Measurements from ENCODE around the gene FAM186B.
"Not testable (repeated sequence)": the region's sequence is repeated elsewhere in the genome, so short reads cannot be mapped to it uniquely, and the experiment has no call there.

Gene FAM186B

GRCh38 chr12:49621651-49622500 lies 16.4 kb upstream of the FAM186B start:
- no peak for TF ChIP-seq POLR2AphosphoS5 (IDR thresholded peaks at IDR 0.05; ENCODE audit: borderline replicate concordance, low read depth, low read length)
- no peak for TF ChIP-seq FOXP2 (optimal IDR thresholded peaks at IDR 0.05; ENCODE audit: control extremely low read depth, extremely low read length, insufficient read depth)
- no peak for TF ChIP-seq EZH2 (IDR thresholded peaks at IDR 0.05)
- DNase-seq (ENCODE audit: low read depth, low spot score): no peak
- H3K27ac ChIP-seq: peak overlapping the region; percentile 84
- no peaks in the 10 kb centered on the region for H3K36me3 ChIP-seq (ENCODE audit: insufficient read depth, low read length)
- H3K4me3 ChIP-seq: peak overlapping the region; percentile 78
- peak overlapping the region; percentile 83 for H3K9ac ChIP-seq (ENCODE audit: insufficient read length)
- H3K9me3 ChIP-seq (ENCODE audit: low read depth, low read length): no peaks in the 10 kb centered on the region

- H3K27ac ChIP-seq: peak overlapping the region; percentile 65
- no peaks in the 10 kb centered on the region for H3K9me3 ChIP-seq (ENCODE audit: low read depth, low read length)
- no peak overlapping the region for H3K4me3 ChIP-seq
- DNase-seq (ENCODE audit: low read depth, low spot score): peak; percentile 16
- no peak overlapping the region for H3K9ac ChIP-seq (ENCODE audit: insufficient read length)
- no peaks in the 10 kb centered on the region for H3K36me3 ChIP-seq (ENCODE audit: insufficient read depth, low read length)
- TF ChIP-seq EZH2 (IDR thresholded peaks at IDR 0.05) (no peak), FOXP2 (optimal IDR thresholded peaks at IDR 0.05; ENCODE audit: control extremely low read depth, extremely low read length, insufficient read depth) (no peak), POLR2AphosphoS5 (IDR thresholded peaks at IDR 0.05; ENCODE audit: borderline replicate concordance, low read depth, low read length) (no peak)
Measured at GRCh38 chr12:49619286-49619685, 13.8 kb upstream of the FAM186B start.

GRCh38 chr12:49618576-49618975 lies 13.1 kb upstream of the FAM186B start:
- no peak overlapping the region for H3K27ac ChIP-seq
- DNase-seq (ENCODE audit: low read depth, low spot score): no peak

GRCh38 chr12:49616533-49617219 lies 11.2 kb upstream of the FAM186B start:
- Histone ChIP-seq H3K36me3 (ENCODE audit: insufficient read depth, low read length) (no peaks in the 10 kb centered on the region), H3K4me3 (no peak overlapping the region), H3K9ac (ENCODE audit: insufficient read length) (no peak overlapping the region), H3K27ac (no peak overlapping the region), H3K9me3 (ENCODE audit: low read depth, low read length) (no peaks in the 10 kb centered on the region)
- no peak for DNase-seq (ENCODE audit: low read depth, low spot score)
- TF ChIP-seq EZH2 (IDR thresholded peaks at IDR 0.05) (no peak), FOXP2 (optimal IDR thresholded peaks at IDR 0.05; ENCODE audit: control extremely low read depth, extremely low read length, insufficient read depth) (no peak), POLR2AphosphoS5 (IDR thresholded peaks at IDR 0.05; ENCODE audit: borderline replicate concordance, low read depth, low read length) (no peak)

More at GRCh38 chr12:49618576-49618975, 13.1 kb upstream of the FAM186B start:
- no peaks in the 10 kb centered on the region for H3K36me3 ChIP-seq (ENCODE audit: insufficient read depth, low read length)
- no peak overlapping the region for H3K4me3 ChIP-seq
- no peak overlapping the region for H3K9ac ChIP-seq (ENCODE audit: insufficient read length)
- no peaks in the 10 kb centered on the region for H3K9me3 ChIP-seq (ENCODE audit: low read depth, low read length)
- TF ChIP-seq FOXP2 (optimal IDR thresholded peaks at IDR 0.05; ENCODE audit: control extremely low read depth, extremely low read length, insufficient read depth) (no peak), EZH2 (IDR thresholded peaks at IDR 0.05) (no peak), POLR2AphosphoS5 (IDR thresholded peaks at IDR 0.05; ENCODE audit: borderline replicate concordance, low read depth, low read length) (no peak)

GRCh38 chr12:49615725-49616124 lies 10.3 kb upstream of the FAM186B start:
- no peaks in the 10 kb centered on the region for H3K9me3 ChIP-seq (ENCODE audit: low read depth, low read length)

GRCh38 chr12:49612210-49612609 lies 6.8 kb upstream of the FAM186B start:
- no peak overlapping the region for H3K9ac ChIP-seq (ENCODE audit: insufficient read length)
- no peak overlapping the region for H3K4me3 ChIP-seq
- H3K27ac ChIP-seq: no peak overlapping the region
- no peaks in the 10 kb centered on the region for H3K9me3 ChIP-seq (ENCODE audit: low read depth, low read length)
- no peak for TF ChIP-seq POLR2AphosphoS5 (IDR thresholded peaks at IDR 0.05; ENCODE audit: borderline replicate concordance, low read depth, low read length)
- no peak for TF ChIP-seq FOXP2 (optimal IDR thresholded peaks at IDR 0.05; ENCODE audit: control extremely low read depth, extremely low read length, insufficient read depth)
- no peak for TF ChIP-seq EZH2 (IDR thresholded peaks at IDR 0.05)
- DNase-seq (ENCODE audit: low read depth, low spot score): no peak
- H3K36me3 ChIP-seq (ENCODE audit: insufficient read depth, low read length): no peaks in the 10 kb centered on the region

More at GRCh38 chr12:49615725-49616124, 10.3 kb upstream of the FAM186B start:
- Histone ChIP-seq H3K4me3 (no peak overlapping the region), H3K36me3 (ENCODE audit: insufficient read depth, low read length) (no peaks in the 10 kb centered on the region), H3K9ac (ENCODE audit: insufficient read length) (no peak overlapping the region), H3K27ac (no peak overlapping the region)
- TF ChIP-seq FOXP2 (optimal IDR thresholded peaks at IDR 0.05; ENCODE audit: control extremely low read depth, extremely low read length, insufficient read depth) (no peak), EZH2 (IDR thresholded peaks at IDR 0.05) (no peak), POLR2AphosphoS5 (IDR thresholded peaks at IDR 0.05; ENCODE audit: borderline replicate concordance, low read depth, low read length) (no peak)
- no peak for DNase-seq (ENCODE audit: low read depth, low spot score)

GRCh38 chr12:49610785-49611184 lies 5.3 kb upstream of the FAM186B start:
- H3K9ac ChIP-seq (ENCODE audit: insufficient read length); H3K9me3 ChIP-seq (ENCODE audit: low read depth, low read length); H3K36me3 ChIP-seq (ENCODE audit: insufficient read depth, low read length); H3K4me3 ChIP-seq; DNase-seq (ENCODE audit: low read depth, low spot score); H3K27ac ChIP-seq: not testable (repeated sequence)

- DNase-seq (ENCODE audit: low read depth, low spot score): no peak
- Histone ChIP-seq H3K4me3 (no peak overlapping the region), H3K9ac (ENCODE audit: insufficient read length) (no peak overlapping the region), H3K36me3 (ENCODE audit: insufficient read depth, low read length) (no peaks in the 10 kb centered on the region), H3K9me3 (ENCODE audit: low read depth, low read length) (no peaks in the 10 kb centered on the region), H3K27ac (no peak overlapping the region)
- TF ChIP-seq EZH2 (IDR thresholded peaks at IDR 0.05) (no peak), FOXP2 (optimal IDR thresholded peaks at IDR 0.05; ENCODE audit: control extremely low read depth, extremely low read length, insufficient read depth) (no peak), POLR2AphosphoS5 (IDR thresholded peaks at IDR 0.05; ENCODE audit: borderline replicate concordance, low read depth, low read length) (no peak)
Measured at GRCh38 chr12:49609875-49610154, 4.4 kb upstream of the FAM186B start.
